Keratinocyte (primary cell): ENCODE data around the gene METTL24. TPM values are rescaled to one million over a fixed set of nuclear protein-coding genes. Genes with fewer than 3 reads are reported as not detected.

ENCODE experiments used
- DNase-seq: peaks from one replicate; pipeline ENCODE4 v3.0.0-alpha.2; 2011; ENCODE audit warnings: low read depth, missing footprints, low spot score
- FAIRE-seq: peaks from 2 replicates; lab custom pipeline; 2011; peaks lifted over from hg19 to GRCh38; lab: Jason Lieb, UNC
- H2AFZ ChIP-seq: 2 replicates; pipeline ENCODE4 v1.6.0; 2012; ENCODE audit warnings: low read length, control low read depth, inconsistent platforms; ENCODE audit not compliant: control insufficient read depth
- H3K27ac ChIP-seq: 2 replicates; pipeline ENCODE4 v1.5.1; 2011; ENCODE audit warnings: low read length; ENCODE audit not compliant: control insufficient read depth, insufficient read depth
- H3K27me3 ChIP-seq: 3 replicates; pipeline ENCODE4 v1.6.0; 2011; ENCODE audit warnings: low read length; ENCODE audit not compliant: control insufficient read depth, insufficient read depth; ENCODE audit errors: extremely low read depth
- H3K36me3 ChIP-seq, 2 experiments: 2 replicates in 1 of 2; 3 replicates in 1 of 2; pipeline ENCODE4 v1.5.1; 2011; ENCODE audit warnings: low read length in 2 of 2, mild to moderate bottlenecking in 1 of 2; ENCODE audit not compliant: control insufficient read depth in 2 of 2, insufficient read depth in 2 of 2; ENCODE audit errors: extremely low read depth in 1 of 2
- H3K4me1 ChIP-seq: 3 replicates; pipeline ENCODE4 v1.5.1; 2011; ENCODE audit warnings: low read length; ENCODE audit not compliant: control insufficient read depth, insufficient read depth; ENCODE audit errors: extremely low read depth
- H3K4me2 ChIP-seq: 3 replicates; pipeline ENCODE4 v1.6.0; 2011; ENCODE audit warnings: low read depth, low read length; ENCODE audit not compliant: control insufficient read depth, insufficient read depth; ENCODE audit errors: extremely low read depth
- H3K4me3 ChIP-seq, 3 experiments: fragments of 200-600 bp in 1 of 3; sonication (generic) in 1 of 3; 2 replicates in 2 of 3; 3 replicates in 1 of 3; pipeline ENCODE4 v1.5.1; 2011 to 2016; ENCODE audit warnings: low read length in 3 of 3, mild to moderate bottlenecking in 3 of 3, control low read depth in 2 of 3, inconsistent platforms in 1 of 3, low read depth in 1 of 3, mixed read lengths in 1 of 3, mixed run types in 1 of 3, moderate library complexity in 1 of 3; ENCODE audit not compliant: control insufficient read depth in 2 of 3, insufficient read depth in 2 of 3; ENCODE audit errors: extremely low read depth in 1 of 3
- H3K79me2 ChIP-seq: 2 replicates; pipeline ENCODE4 v1.6.0; 2012; ENCODE audit warnings: low read length; ENCODE audit not compliant: control insufficient read depth, insufficient read depth
- H3K9ac ChIP-seq: 3 replicates; pipeline ENCODE4 v1.6.0; 2011; ENCODE audit warnings: low read length; ENCODE audit not compliant: control insufficient read depth, insufficient read depth; ENCODE audit errors: extremely low read depth
- H3K9me1 ChIP-seq: 3 replicates; pipeline ENCODE4 v1.6.0; 2011; ENCODE audit warnings: low read length; ENCODE audit not compliant: control insufficient read depth, insufficient read depth; ENCODE audit errors: extremely low read depth
- H3K9me3 ChIP-seq: 2 replicates; pipeline ENCODE4 v1.5.1; 2012; ENCODE audit warnings: low read depth, low read length; ENCODE audit not compliant: control insufficient read depth
- H4K20me1 ChIP-seq: 3 replicates; pipeline ENCODE4 v1.6.0; 2011; ENCODE audit warnings: low read length; ENCODE audit not compliant: control insufficient read depth, insufficient read depth; ENCODE audit errors: extremely low read depth
- CTCF ChIP-seq, 3 experiments: IDR thresholded peaks in 1 of 3; conservative IDR thresholded peaks in 1 of 3; optimal IDR thresholded peaks in 1 of 3; 2 replicates in 2 of 3; 3 replicates in 1 of 3; pipeline versions ENCODE3 to v1.5.1; 2011; ENCODE audit warnings: low read length in 3 of 3, mild to moderate bottlenecking in 3 of 3, moderate library complexity in 2 of 3, control low read depth in 1 of 3, inconsistent platforms in 1 of 3; ENCODE audit not compliant: insufficient read depth in 2 of 3; ENCODE audit errors: extremely low read depth in 1 of 3
- EZH2 ChIP-seq: IDR thresholded peaks from one replicate; pipeline ENCODE4 v1.6.1; 2012; ENCODE audit warnings: inconsistent platforms, mild to moderate bottlenecking, low read length, moderate library complexity
- dilution Hi-C: fragments of 300-500 bp; cut with MboI; formaldehyde crosslinking; loops from one replicate; pipeline ENCODE4 v1.7.0; 2020; ENCODE audit warnings: low sequenced_read_pairs; ENCODE audit not compliant: extremely low pct_ligation_motif_present
- polyA plus RNA-seq, 5 experiments: library from polyadenylated mRNA; depleted of rRNA in 3 of 5; stranded (reverse) in 3 of 5; stranded (forward) in 1 of 5; unstranded in 1 of 5; fragments of >200 nt; gene quantifications; 1 replicate in 1 of 5; 2 replicates in 3 of 5; 3 replicates in 1 of 5; pipeline versions ENCODE4 v1.2.1 to v1.2.3, GENCODE V29; 2011 to 2012; ENCODE audit warnings: missing spikeins in 2 of 5, low read depth in 1 of 5, low replicate concordance in 1 of 5

Gene METTL24
- polyA plus RNA-seq, 1 donor (not counting 4 experiments of a cell fraction or from before 2014, with no cell fraction given): not detected

- Histone ChIP-seq H3K4me1 (no peaks in the 10 kb centered on the region), H3K27me3 (no peaks in the 10 kb centered on the region), H2AFZ (no peak overlapping the region), H3K4me3 (no peak overlapping the region), H3K9me3 (no peaks in the 10 kb centered on the region), H3K36me3 (no peaks in the 10 kb centered on the region), H3K4me2 (no peak overlapping the region), H3K27ac (no peak overlapping the region), H4K20me1 (no peaks in the 10 kb centered on the region), H3K9ac (no peak overlapping the region), H3K79me2 (no peaks in the 10 kb centered on the region), H3K9me1 (no peaks in the 10 kb centered on the region)
- TF ChIP-seq CTCF (optimal IDR thresholded peaks at IDR 0.05 in 1 of 3, IDR thresholded peaks at IDR 0.05 in 1 of 3, conservative IDR thresholded peaks at IDR 0.05 in 1 of 3; ENCODE audit: extremely low read depth in 1 of 3, insufficient read depth in 2 of 3, low read length in 3 of 3) (no peak), EZH2 (no peak)
- dilution Hi-C loops: no loop called here
- FAIRE-seq (no peak), DNase-seq (no peak)
These were observed 33.6 kb downstream of the METTL24 start for GRCh38 chr6:110324548-110324947.

GRCh38 chr6:110323258-110323657 lies 34.9 kb downstream of the METTL24 start:
- Histone ChIP-seq H3K27ac (no peak overlapping the region), H3K27me3 (no peaks in the 10 kb centered on the region), H3K4me1 (no peaks in the 10 kb centered on the region), H3K9ac (no peak overlapping the region), H4K20me1 (no peaks in the 10 kb centered on the region), H3K4me2 (no peak overlapping the region), H3K9me3 (no peaks in the 10 kb centered on the region), H2AFZ (no peak overlapping the region), H3K4me3 (no peak overlapping the region), H3K9me1 (no peaks in the 10 kb centered on the region), H3K79me2 (no peaks in the 10 kb centered on the region), H3K36me3 (no peaks in the 10 kb centered on the region)
- FAIRE-seq: no peak
- dilution Hi-C loops: no loop called here
- DNase-seq: no peak
- no peak for TF ChIP-seq EZH2
- no peak for TF ChIP-seq CTCF (optimal IDR thresholded peaks at IDR 0.05 in 1 of 3, IDR thresholded peaks at IDR 0.05 in 1 of 3, conservative IDR thresholded peaks at IDR 0.05 in 1 of 3; ENCODE audit: extremely low read depth in 1 of 3, insufficient read depth in 2 of 3, low read length in 3 of 3)
